Panc1 (cell line): ENCODE results near the gene SH3BP4. TPM values are rescaled to one million over a fixed set of nuclear protein-coding genes. Genes with fewer than 3 reads are reported as not detected.

Experiments
- ATAC-seq: fragments of 200-7000 bp; cut with Tn5 transposase; 2 replicates; pipeline ENCODE4 v1.9.1; 2020; ENCODE audit warnings: mild to moderate bottlenecking, moderate library complexity
- BruUV-seq: library from RNA; stranded (reverse); fragments of 400-500 nt; replicated peaks from 2 replicates; lab custom pipeline; 2021; lab: Mats Ljungman, UMichigan
- CTCF ChIA-PET: fragments of 300-600 bp; sonication (Branson Sonifier 250); formaldehyde crosslinking; loops from one replicate; lab custom pipeline; 2022; ENCODE audit warnings: antibody characterized with exemption; lab: Charles Lee
- POLR2A ChIA-PET: fragments of 300-600 bp; sonication (Branson Sonifier 250); formaldehyde crosslinking; loops from one replicate; lab custom pipeline; 2022; ENCODE audit warnings: antibody characterized with exemption; lab: Charles Lee
- DNase-seq: peaks from one replicate; pipeline ENCODE4 v3.0.0-alpha.2; 2010; ENCODE audit warnings: low read depth, low spot score
- H3K27ac ChIP-seq: 2 replicates; pipeline ENCODE4 v1.5.1; 2011; ENCODE audit warnings: mild to moderate bottlenecking, low read length, inconsistent platforms
- H3K27me3 ChIP-seq: fragments of 200-500 bp; sonication (Bioruptor generic); 2 replicates; pipeline ENCODE4 v1.6.0; 2014; ENCODE audit warnings: low read length, inconsistent platforms; ENCODE audit not compliant: control insufficient read depth, insufficient read depth
- H3K36me3 ChIP-seq: fragments of 200-500 bp; sonication (Bioruptor generic); 2 replicates; pipeline ENCODE4 v1.5.1; 2014; ENCODE audit warnings: inconsistent platforms, mild to moderate bottlenecking, low read length, moderate library complexity; ENCODE audit not compliant: control insufficient read depth, insufficient read depth
- H3K4me1 ChIP-seq: 2 replicates; pipeline ENCODE4 v1.5.1; 2011; ENCODE audit warnings: inconsistent platforms, mild to moderate bottlenecking, low read length, moderate library complexity; ENCODE audit not compliant: control insufficient read depth, insufficient read depth
- H3K4me3 ChIP-seq, 2 experiments: 2 replicates each; pipeline ENCODE4 v1.5.1; 2011 to 2012; ENCODE audit warnings: low read depth in 2 of 2, low read length in 2 of 2, mild to moderate bottlenecking in 2 of 2, inconsistent platforms in 1 of 2, moderate library complexity in 1 of 2
- H3K9me3 ChIP-seq: fragments of 200-500 bp; sonication (Bioruptor generic); 2 replicates; pipeline ENCODE4 v1.5.1; 2014; ENCODE audit warnings: low read depth, mild to moderate bottlenecking, inconsistent platforms, low read length, moderate library complexity; ENCODE audit not compliant: control insufficient read depth, insufficient read depth
- CTCF ChIP-seq: fragments of 450-650 bp; IDR thresholded peaks from 2 replicates; pipeline ENCODE4 v1.5.1; 2017; ENCODE audit warnings: mild to moderate bottlenecking
- POLR2AphosphoS5 ChIP-seq: IDR thresholded peaks from 2 replicates; pipeline ENCODE4 v1.6.1; 2012; ENCODE audit warnings: mild to moderate bottlenecking, low read depth, low read length, moderate library complexity
- SIN3A ChIP-seq: IDR thresholded peaks from 2 replicates; pipeline ENCODE4 v1.6.1; 2012; ENCODE audit warnings: low read depth, mild to moderate bottlenecking, low read length, moderate library complexity, borderline replicate concordance; ENCODE audit not compliant: insufficient read depth
- TCF7L2 ChIP-seq: IDR thresholded peaks from 2 replicates; pipeline ENCODE4 v1.6.1; 2011; ENCODE audit warnings: mild to moderate bottlenecking, low read depth, low read length, inconsistent platforms
- in situ Hi-C: cut with HindIII; loops from 2 replicates; pipeline ENCODE4 v1.10.0; 2016; ENCODE audit warnings: low sequenced_read_pairs, low pct_unique_long_range_greater_than_20kb
- intact Hi-C: fragments of 100-400 bp; cut with micrococcal nuclease; formaldehyde crosslinking; loops from one replicate; pipeline ENCODE4 v1.10.0; 2022; ENCODE audit not compliant: unreplicated experiment
- total RNA-seq: library from RNA; stranded (reverse); gene quantifications from one replicate; pipeline ENCODE4 v1.2.1, GENCODE V29; 2021; ENCODE audit not compliant: unreplicated experiment
- TF ChIP-seq, protein P1 (sequence below), 2 experiments: IDR thresholded peaks; 2 replicates each; pipeline ENCODE4 v1.6.1; 2011 to 2012; ENCODE audit warnings: low read depth in 2 of 2, control low read depth in 1 of 2, low read length in 1 of 2, mild to moderate bottlenecking in 1 of 2, moderate library complexity in 1 of 2; ENCODE audit not compliant: insufficient read depth in 1 of 2

Gene SH3BP4
- total RNA-seq, 1 experiment from 2014 or later: 133 TPM

DNA sequence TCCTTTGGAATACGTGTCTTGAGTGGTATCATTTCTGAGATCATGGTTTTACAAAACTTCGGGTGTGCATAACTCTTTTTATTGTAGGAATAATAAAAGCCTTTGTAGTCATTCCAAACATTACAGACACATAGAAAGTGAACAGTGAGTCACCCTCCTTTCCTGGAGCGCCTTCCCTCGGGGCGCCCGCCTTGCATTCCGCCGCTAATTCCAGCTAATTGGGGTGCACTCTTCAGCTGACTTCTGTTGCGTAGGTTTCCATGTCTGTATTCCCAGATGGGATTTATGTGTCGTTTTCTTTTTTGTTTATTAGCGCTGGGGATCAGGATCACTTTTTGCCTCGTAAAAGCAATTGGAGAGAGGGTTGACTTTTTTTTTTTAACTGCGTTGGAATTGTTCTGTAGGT lies 18.7 kb downstream of the SH3BP4 start:
- ChIA-PET POLR2A (no interaction called here), CTCF (no interaction called here)
- peak overlapping the region; percentile 12 to 29; a peak in 3 of 4 replicates for H3K4me3 ChIP-seq
- in situ Hi-C loops (no loop called here), intact Hi-C loops (no loop called here)
- H3K27ac ChIP-seq: peak overlapping the region; percentile 100
- no peaks in the 10 kb centered on the region for H3K27me3 ChIP-seq
- peaks cover 93% of the 10 kb centered on the region for H3K4me1 ChIP-seq
- BruUV-seq: no TSS peak
- TF ChIP-seq TCF7L2 (peak; percentile 97), POLR2AphosphoS5 (peak; percentile 27; the same call in 1 of the 2 replicates), SIN3A (no peak)
- TF ChIP-seq, protein P1, sequence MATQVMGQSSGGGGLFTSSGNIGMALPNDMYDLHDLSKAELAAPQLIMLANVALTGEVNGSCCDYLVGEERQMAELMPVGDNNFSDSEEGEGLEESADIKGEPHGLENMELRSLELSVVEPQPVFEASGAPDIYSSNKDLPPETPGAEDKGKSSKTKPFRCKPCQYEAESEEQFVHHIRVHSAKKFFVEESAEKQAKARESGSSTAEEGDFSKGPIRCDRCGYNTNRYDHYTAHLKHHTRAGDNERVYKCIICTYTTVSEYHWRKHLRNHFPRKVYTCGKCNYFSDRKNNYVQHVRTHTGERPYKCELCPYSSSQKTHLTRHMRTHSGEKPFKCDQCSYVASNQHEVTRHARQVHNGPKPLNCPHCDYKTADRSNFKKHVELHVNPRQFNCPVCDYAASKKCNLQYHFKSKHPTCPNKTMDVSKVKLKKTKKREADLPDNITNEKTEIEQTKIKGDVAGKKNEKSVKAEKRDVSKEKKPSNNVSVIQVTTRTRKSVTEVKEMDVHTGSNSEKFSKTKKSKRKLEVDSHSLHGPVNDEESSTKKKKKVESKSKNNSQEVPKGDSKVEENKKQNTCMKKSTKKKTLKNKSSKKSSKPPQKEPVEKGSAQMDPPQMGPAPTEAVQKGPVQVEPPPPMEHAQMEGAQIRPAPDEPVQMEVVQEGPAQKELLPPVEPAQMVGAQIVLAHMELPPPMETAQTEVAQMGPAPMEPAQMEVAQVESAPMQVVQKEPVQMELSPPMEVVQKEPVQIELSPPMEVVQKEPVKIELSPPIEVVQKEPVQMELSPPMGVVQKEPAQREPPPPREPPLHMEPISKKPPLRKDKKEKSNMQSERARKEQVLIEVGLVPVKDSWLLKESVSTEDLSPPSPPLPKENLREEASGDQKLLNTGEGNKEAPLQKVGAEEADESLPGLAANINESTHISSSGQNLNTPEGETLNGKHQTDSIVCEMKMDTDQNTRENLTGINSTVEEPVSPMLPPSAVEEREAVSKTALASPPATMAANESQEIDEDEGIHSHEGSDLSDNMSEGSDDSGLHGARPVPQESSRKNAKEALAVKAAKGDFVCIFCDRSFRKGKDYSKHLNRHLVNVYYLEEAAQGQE (IDR thresholded peaks at IDR 0.05; ENCODE audit: insufficient read depth in 1 of 2, low read depth in 2 of 2, low read length in 1 of 2): peak in 1 of 2 experiments; percentile 42; a peak in 1 of 4 replicates
- DNase-seq: no peak
- H3K36me3 ChIP-seq: peaks cover 1% of the 10 kb centered on the region; the same call in 1 of the 2 replicates
- ATAC-seq: peak; percentile 33
- H3K9me3 ChIP-seq: no peaks in the 10 kb centered on the region

DNA sequence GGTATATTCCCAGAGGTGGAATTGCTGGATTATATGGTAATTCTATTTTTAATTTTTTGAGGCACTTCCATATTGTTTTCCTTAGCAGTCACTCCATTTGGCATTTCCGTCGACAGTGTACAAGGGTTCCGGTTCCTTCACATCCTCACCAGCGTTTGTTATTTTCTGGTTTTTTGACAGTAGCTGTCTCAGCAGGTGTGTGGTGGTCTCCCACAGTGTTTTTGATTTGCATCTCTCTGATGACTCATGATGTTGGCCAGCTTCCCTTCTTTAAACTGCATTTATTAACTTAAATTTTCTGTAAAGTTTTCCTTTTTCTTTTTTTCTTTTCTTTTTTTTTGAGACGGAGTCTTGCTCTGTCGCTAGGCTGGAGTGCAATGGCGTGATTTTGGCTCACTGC lies 19.7 kb downstream of the SH3BP4 start:
- no peak for DNase-seq
- peaks cover 93% of the 10 kb centered on the region for H3K4me1 ChIP-seq

More for the DNA sequence above, 19.7 kb downstream of the SH3BP4 start:
- no peaks in the 10 kb centered on the region for H3K9me3 ChIP-seq
- TF ChIP-seq, protein P1 (IDR thresholded peaks at IDR 0.05; ENCODE audit: insufficient read depth in 1 of 2, low read depth in 2 of 2, low read length in 1 of 2): no peak
- TF ChIP-seq CTCF (no peak), SIN3A (no peak), POLR2AphosphoS5 (no peak), TCF7L2 (no peak)
- peak overlapping the region; percentile 100 for H3K27ac ChIP-seq
- intact Hi-C loops: no loop called here
- H3K4me3 ChIP-seq: no peak overlapping the region
- no peak for ATAC-seq
- CTCF ChIA-PET: interaction anchor here (0.7 kb wide), 1 partner anchor 21 kb away, joined by 4 read pairs; no protein-coding TSS in a partner anchor
- H3K36me3 ChIP-seq: peaks cover 3% of the 10 kb centered on the region; the same call in 1 of the 2 replicates
- in situ Hi-C loops: no loop called here
- POLR2A ChIA-PET: no interaction called here
- H3K27me3 ChIP-seq: no peaks in the 10 kb centered on the region
- BruUV-seq: no TSS peak
